HG03025 (cell line): ENCODE data around the gene PLCL2.
A peak's percentile ranks its signal among the peaks of the same experiment; 100 is the strongest.

ENCODE experiments used
- ATAC-seq: cut with Tn5 transposase; IDR thresholded peaks from one replicate; pipeline ENCODE4 v1.9.1; 2021; ENCODE audit warnings: mild to moderate bottlenecking, moderate library complexity; ENCODE audit not compliant: unreplicated experiment, low FRiP score

PLCL2 gene

GRCh38 chr3:17035966-17036365 is 151.2 kb downstream of the PLCL2 start:
- no peak for ATAC-seq

- ATAC-seq, result no peak
These were observed 153.4 kb downstream of the PLCL2 start for GRCh38 chr3:17038141-17038540.

GRCh38 chr3:17038900-17039553 is 154.3 kb downstream of the PLCL2 start:
- no peak for ATAC-seq

- ATAC-seq, result no peak
These were observed 154.8 kb downstream of the PLCL2 start for GRCh38 chr3:17039594-17039993.

- ATAC-seq, result no peak
These were observed 155.7 kb downstream of the PLCL2 start for GRCh38 chr3:17040322-17040989.

- no peak for ATAC-seq
These were observed 156.2 kb downstream of the PLCL2 start for GRCh38 chr3:17040990-17041377.

- ATAC-seq, result peak; percentile 86
These were observed 160.1 kb downstream of the PLCL2 start for GRCh38 chr3:17044855-17045254.

- no peak for ATAC-seq
These were observed 160.9 kb downstream of the PLCL2 start for GRCh38 chr3:17045705-17046104.

GRCh38 chr3:17046623-17047022 is 161.9 kb downstream of the PLCL2 start:
- no peak for ATAC-seq

- ATAC-seq, result no peak
These were observed 162.4 kb downstream of the PLCL2 start for GRCh38 chr3:17047162-17047561.

GRCh38 chr3:17047894-17048293 is 163.1 kb downstream of the PLCL2 start:
- no peak for ATAC-seq

- no peak for ATAC-seq
These were observed 165.3 kb downstream of the PLCL2 start for GRCh38 chr3:17050071-17050470.

- no peak for ATAC-seq
These were observed 165.8 kb downstream of the PLCL2 start for GRCh38 chr3:17050506-17050905.

- peak; percentile 62 for ATAC-seq
These were observed 167.6 kb downstream of the PLCL2 start for GRCh38 chr3:17052363-17052762.

GRCh38 chr3:17054301-17054981 is 169.7 kb downstream of the PLCL2 start:
- no peak for ATAC-seq

- ATAC-seq, result no peak
These were observed 170.2 kb downstream of the PLCL2 start for GRCh38 chr3:17054982-17055343.

GRCh38 chr3:17055374-17056276 is 170.9 kb downstream of the PLCL2 start:
- ATAC-seq, result no peak

- no peak for ATAC-seq
These were observed 172.6 kb downstream of the PLCL2 start for GRCh38 chr3:17057321-17057720.

GRCh38 chr3:17059989-17060550 is 175.3 kb downstream of the PLCL2 start:
- no peak for ATAC-seq

GRCh38 chr3:17061005-17061404 is 176.2 kb downstream of the PLCL2 start:
- no peak for ATAC-seq

GRCh38 chr3:17062736-17063135 is 178.0 kb downstream of the PLCL2 start:
- ATAC-seq, result no peak
